Measurements from ENCODE around the gene TBXAS1.

The TBXAS1 gene

GRCh38 chr7:140033779-140034363 lies 204.8 kb downstream of the TBXAS1 start:
- H3K9me3 ChIP-seq (ENCODE audit: control insufficient read depth, low read length), result no peaks in the 10 kb centered on the region
- H3K4me3 ChIP-seq (ENCODE audit: low read length), result no peak overlapping the region
- peaks cover 23% of the 10 kb centered on the region for H3K4me1 ChIP-seq (ENCODE audit: control insufficient read depth, insufficient read depth, low read length)
- peaks cover 6% of the 10 kb centered on the region for H3K36me3 ChIP-seq (ENCODE audit: control insufficient read depth, insufficient read depth, low read length, severe bottlenecking)
- no peak for DNase-seq (ENCODE audit: low read depth)
- H3K27me3 ChIP-seq (replicated peaks; ENCODE audit: control insufficient read depth, insufficient read depth, low read length), result no peaks in the 10 kb centered on the region
- H3K9ac ChIP-seq (ENCODE audit: low read length), result no peak overlapping the region

- peaks cover 6% of the 10 kb centered on the region for H3K36me3 ChIP-seq (ENCODE audit: control insufficient read depth, insufficient read depth, low read length, severe bottlenecking)
- no peak for DNase-seq (ENCODE audit: low read depth)
- H3K27me3 ChIP-seq (replicated peaks; ENCODE audit: control insufficient read depth, insufficient read depth, low read length), result no peaks in the 10 kb centered on the region
- H3K4me3 ChIP-seq (ENCODE audit: low read length), result no peak overlapping the region
- no peak overlapping the region for H3K9ac ChIP-seq (ENCODE audit: low read length)
- H3K9me3 ChIP-seq (ENCODE audit: control insufficient read depth, low read length), result no peaks in the 10 kb centered on the region
- peaks cover 23% of the 10 kb centered on the region for H3K4me1 ChIP-seq (ENCODE audit: control insufficient read depth, insufficient read depth, low read length)
Observed at GRCh38 chr7:140034421-140034820, 205.4 kb downstream of the TBXAS1 start.

GRCh38 chr7:140035400-140036223 lies 206.5 kb downstream of the TBXAS1 start:
- Histone ChIP-seq H3K36me3 (ENCODE audit: control insufficient read depth, insufficient read depth, low read length, severe bottlenecking) (peaks cover 6% of the 10 kb centered on the region), H3K9ac (ENCODE audit: low read length) (no peak overlapping the region), H3K4me3 (ENCODE audit: low read length) (no peak overlapping the region), H3K9me3 (ENCODE audit: control insufficient read depth, low read length) (no peaks in the 10 kb centered on the region), H3K27me3 (replicated peaks; ENCODE audit: control insufficient read depth, insufficient read depth, low read length) (no peaks in the 10 kb centered on the region), H3K4me1 (ENCODE audit: control insufficient read depth, insufficient read depth, low read length) (peaks cover 23% of the 10 kb centered on the region)
- peak; percentile 53 for DNase-seq (ENCODE audit: low read depth)

DNA sequence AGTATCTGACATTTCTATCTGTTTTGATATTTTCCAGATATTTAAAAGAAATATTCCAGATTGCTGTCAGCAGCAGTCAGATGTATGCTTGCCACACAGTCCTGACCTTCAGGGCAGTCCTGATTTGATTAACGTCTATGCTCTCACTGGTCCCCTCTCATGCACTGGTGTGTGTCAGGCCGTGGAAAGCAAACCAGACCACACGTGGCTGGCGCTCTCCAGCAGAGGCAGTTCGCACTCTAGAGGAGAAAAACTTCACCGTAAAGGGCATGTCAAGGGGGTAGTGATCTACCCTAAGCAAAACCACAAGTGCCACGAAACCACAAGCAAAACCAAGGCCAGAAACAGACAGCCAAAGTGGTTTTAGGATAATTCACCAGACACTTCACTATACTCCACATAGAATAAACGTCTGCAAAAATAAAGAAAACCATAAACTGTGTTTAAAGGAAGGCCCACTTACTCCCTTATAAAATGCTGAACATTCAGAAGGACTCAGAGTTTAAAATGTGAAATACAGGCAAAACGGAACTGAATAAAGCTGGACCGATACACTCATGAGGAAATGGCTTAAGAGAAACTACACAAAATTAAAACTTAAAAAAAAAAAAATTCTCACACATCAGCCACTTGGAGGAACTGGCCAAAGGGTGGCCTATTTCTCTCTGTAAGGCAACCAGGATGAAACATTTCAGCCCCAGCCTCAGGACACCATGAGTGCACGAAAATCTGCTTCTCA lies 207.3 kb downstream of the TBXAS1 start:
- Histone ChIP-seq H3K9ac (ENCODE audit: low read length) (no peak overlapping the region), H3K4me1 (ENCODE audit: control insufficient read depth, insufficient read depth, low read length) (peaks cover 23% of the 10 kb centered on the region), H3K27me3 (replicated peaks; ENCODE audit: control insufficient read depth, insufficient read depth, low read length) (no peaks in the 10 kb centered on the region), H3K4me3 (ENCODE audit: low read length) (no peak overlapping the region), H3K9me3 (ENCODE audit: control insufficient read depth, low read length) (no peaks in the 10 kb centered on the region), H3K36me3 (ENCODE audit: control insufficient read depth, insufficient read depth, low read length, severe bottlenecking) (peaks cover 6% of the 10 kb centered on the region)
- DNase-seq (ENCODE audit: low read depth), result no peak

GRCh38 chr7:140039066-140039465 lies 210.0 kb downstream of the TBXAS1 start:
- Histone ChIP-seq H3K9me3 (ENCODE audit: control insufficient read depth, low read length) (no peaks in the 10 kb centered on the region), H3K4me1 (ENCODE audit: control insufficient read depth, insufficient read depth, low read length) (peaks cover 10% of the 10 kb centered on the region), H3K36me3 (ENCODE audit: control insufficient read depth, insufficient read depth, low read length, severe bottlenecking) (peaks cover 6% of the 10 kb centered on the region), H3K27me3 (replicated peaks; ENCODE audit: control insufficient read depth, insufficient read depth, low read length) (no peaks in the 10 kb centered on the region), H3K4me3 (ENCODE audit: low read length) (no peak overlapping the region), H3K9ac (ENCODE audit: low read length) (no peak overlapping the region)
- DNase-seq (ENCODE audit: low read depth), result no peak

- Histone ChIP-seq H3K9ac (ENCODE audit: low read length) (no peak overlapping the region), H3K4me3 (ENCODE audit: low read length) (no peak overlapping the region), H3K36me3 (ENCODE audit: control insufficient read depth, insufficient read depth, low read length, severe bottlenecking) (peaks cover 6% of the 10 kb centered on the region), H3K4me1 (ENCODE audit: control insufficient read depth, insufficient read depth, low read length) (peaks cover 8% of the 10 kb centered on the region), H3K9me3 (ENCODE audit: control insufficient read depth, low read length) (no peaks in the 10 kb centered on the region), H3K27me3 (replicated peaks; ENCODE audit: control insufficient read depth, insufficient read depth, low read length) (no peaks in the 10 kb centered on the region)
- DNase-seq (ENCODE audit: low read depth), result no peak
Observed at GRCh38 chr7:140039896-140040295, 210.8 kb downstream of the TBXAS1 start.

DNA sequence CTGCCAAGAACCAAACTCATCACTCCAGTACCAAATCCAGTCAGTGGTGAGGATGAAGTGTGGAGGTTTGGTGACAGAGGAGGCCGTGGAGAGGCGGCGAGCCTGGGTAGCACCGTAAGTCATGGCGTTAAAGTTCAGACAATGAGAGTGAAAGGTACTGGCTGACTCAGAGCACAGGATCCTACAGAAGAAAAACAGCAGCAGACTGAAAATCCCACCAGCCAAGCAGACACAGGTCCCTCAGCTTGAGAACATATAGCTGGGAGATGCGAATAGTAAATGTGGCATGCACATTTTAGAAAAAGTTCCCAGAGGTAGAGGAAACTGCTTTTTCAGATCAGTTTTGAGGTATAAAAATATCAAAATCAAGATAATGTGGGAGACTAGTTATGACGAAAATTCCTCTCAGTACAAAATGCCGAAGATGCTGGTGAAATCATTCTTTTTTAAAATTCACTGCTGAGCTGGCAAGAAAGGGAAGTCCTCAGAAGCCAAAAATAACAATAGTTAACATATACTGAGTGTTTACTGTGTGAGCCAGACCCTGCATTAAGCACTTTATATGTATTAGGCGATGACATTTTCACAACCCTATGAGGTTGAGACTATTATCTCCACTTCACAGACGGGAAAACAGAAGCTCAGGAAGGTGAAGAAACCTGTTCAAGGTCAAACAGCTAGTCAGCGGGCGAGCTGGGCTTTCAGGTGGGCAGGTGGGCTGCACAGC lies 212.8 kb downstream of the TBXAS1 start:
- no peak overlapping the region for H3K4me3 ChIP-seq (ENCODE audit: low read length)
- no peaks in the 10 kb centered on the region for H3K9me3 ChIP-seq (ENCODE audit: control insufficient read depth, low read length)
- H3K27me3 ChIP-seq (replicated peaks; ENCODE audit: control insufficient read depth, insufficient read depth, low read length), result no peaks in the 10 kb centered on the region
- H3K9ac ChIP-seq (ENCODE audit: low read length), result no peak overlapping the region
- H3K4me1 ChIP-seq (ENCODE audit: control insufficient read depth, insufficient read depth, low read length), result peaks cover 8% of the 10 kb centered on the region
- DNase-seq (ENCODE audit: low read depth), result peak; percentile 54
- peaks cover 15% of the 10 kb centered on the region for H3K36me3 ChIP-seq (ENCODE audit: control insufficient read depth, insufficient read depth, low read length, severe bottlenecking)

DNA sequence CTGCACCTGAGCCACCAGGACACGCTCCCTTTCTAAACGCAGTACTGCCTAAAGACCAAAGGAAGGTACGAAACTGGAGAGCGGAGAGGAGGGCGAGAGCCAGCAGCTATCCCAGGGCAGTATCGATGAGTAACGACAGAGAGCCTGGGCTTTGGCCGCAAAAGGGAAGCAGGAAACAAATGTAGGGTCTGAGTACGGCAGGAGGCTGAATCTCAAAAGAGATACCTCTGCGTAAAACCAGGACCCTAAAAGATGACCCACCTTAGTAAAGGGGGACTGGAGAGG lies 213.3 kb downstream of the TBXAS1 start:
- no peak for DNase-seq (ENCODE audit: low read depth)
- Histone ChIP-seq H3K4me1 (ENCODE audit: control insufficient read depth, insufficient read depth, low read length) (peaks cover 8% of the 10 kb centered on the region), H3K9me3 (ENCODE audit: control insufficient read depth, low read length) (no peaks in the 10 kb centered on the region), H3K27me3 (replicated peaks; ENCODE audit: control insufficient read depth, insufficient read depth, low read length) (no peaks in the 10 kb centered on the region), H3K36me3 (ENCODE audit: control insufficient read depth, insufficient read depth, low read length, severe bottlenecking) (peaks cover 15% of the 10 kb centered on the region), H3K9ac (ENCODE audit: low read length) (no peak overlapping the region), H3K4me3 (ENCODE audit: low read length) (no peak overlapping the region)

DNA sequence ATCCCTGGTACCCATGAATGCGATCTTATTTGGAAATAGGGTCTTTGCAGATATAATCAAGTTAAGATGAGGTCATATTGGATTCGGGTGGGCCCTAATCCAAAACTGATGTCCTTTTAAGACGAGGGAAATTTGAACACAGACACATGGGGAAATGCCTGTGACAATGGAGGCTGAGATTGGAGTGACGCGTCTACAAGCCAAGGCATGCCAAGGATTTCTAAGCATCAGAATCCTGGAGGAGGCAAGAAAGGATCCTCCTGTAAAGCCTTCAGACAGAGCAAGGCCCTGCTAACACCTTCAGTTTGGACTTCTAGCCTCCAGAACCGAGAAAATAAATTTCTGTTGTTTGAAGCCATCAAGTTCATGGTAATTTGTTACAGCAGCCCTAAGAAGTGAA lies 215.2 kb downstream of the TBXAS1 start:
- Histone ChIP-seq H3K36me3 (ENCODE audit: control insufficient read depth, insufficient read depth, low read length, severe bottlenecking) (peaks cover 10% of the 10 kb centered on the region), H3K27me3 (replicated peaks; ENCODE audit: control insufficient read depth, insufficient read depth, low read length) (no peaks in the 10 kb centered on the region), H3K4me3 (ENCODE audit: low read length) (no peak overlapping the region), H3K9me3 (ENCODE audit: control insufficient read depth, low read length) (no peaks in the 10 kb centered on the region), H3K9ac (ENCODE audit: low read length) (no peak overlapping the region), H3K4me1 (ENCODE audit: control insufficient read depth, insufficient read depth, low read length) (peaks cover 8% of the 10 kb centered on the region)
- no peak for DNase-seq (ENCODE audit: low read depth)

- peaks cover 10% of the 10 kb centered on the region for H3K36me3 ChIP-seq (ENCODE audit: control insufficient read depth, insufficient read depth, low read length, severe bottlenecking)
- no peak overlapping the region for H3K4me3 ChIP-seq (ENCODE audit: low read length)
- peaks cover 13% of the 10 kb centered on the region for H3K4me1 ChIP-seq (ENCODE audit: control insufficient read depth, insufficient read depth, low read length)
- no peaks in the 10 kb centered on the region for H3K9me3 ChIP-seq (ENCODE audit: control insufficient read depth, low read length)
- no peak overlapping the region for H3K9ac ChIP-seq (ENCODE audit: low read length)
- no peak for DNase-seq (ENCODE audit: low read depth)
- H3K27me3 ChIP-seq (replicated peaks; ENCODE audit: control insufficient read depth, insufficient read depth, low read length), result no peaks in the 10 kb centered on the region
Observed at GRCh38 chr7:140045697-140046096, 216.6 kb downstream of the TBXAS1 start.

DNA sequence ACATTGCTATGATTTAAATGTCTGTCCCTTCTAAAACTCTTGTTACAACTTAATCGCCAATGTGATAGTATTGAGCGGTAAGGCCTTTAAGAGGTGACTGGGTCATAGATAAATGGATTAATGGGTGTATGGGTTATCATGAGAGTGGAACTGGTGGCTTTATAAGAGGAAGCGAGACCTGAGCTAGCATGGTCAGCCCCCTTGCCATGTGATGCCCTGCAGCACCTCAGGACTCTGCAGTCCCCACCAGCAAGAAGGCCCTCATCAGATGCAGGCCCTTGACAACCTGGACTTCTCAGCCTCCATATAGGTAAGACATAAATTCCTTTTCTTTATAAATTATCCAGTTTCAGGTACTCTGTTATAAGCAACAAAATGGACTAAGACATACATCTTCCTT lies 218.1 kb downstream of the TBXAS1 start:
- Histone ChIP-seq H3K4me1 (ENCODE audit: control insufficient read depth, insufficient read depth, low read length) (peaks cover 13% of the 10 kb centered on the region), H3K4me3 (ENCODE audit: low read length) (no peak overlapping the region), H3K9me3 (ENCODE audit: control insufficient read depth, low read length) (no peaks in the 10 kb centered on the region), H3K27me3 (replicated peaks; ENCODE audit: control insufficient read depth, insufficient read depth, low read length) (no peaks in the 10 kb centered on the region), H3K36me3 (ENCODE audit: control insufficient read depth, insufficient read depth, low read length, severe bottlenecking) (peaks cover 10% of the 10 kb centered on the region), H3K9ac (ENCODE audit: low read length) (no peak overlapping the region)
- DNase-seq (ENCODE audit: low read depth), result no peak

Data from adipocyte (in vitro differentiated cells).